SH-SY5Y (cell line): ENCODE measurements around the gene WNT3.

Source experiments
- GATA2 ChIP-seq: IDR thresholded peaks from 2 replicates; pipeline ENCODE4 v1.6.1; 2011; ENCODE audit warnings: mild to moderate bottlenecking, low read depth, low read length
- GATA3 ChIP-seq: IDR thresholded peaks from 2 replicates; pipeline ENCODE4 v1.6.1; 2011; ENCODE audit warnings: low read depth, mild to moderate bottlenecking, low read length, moderate library complexity

- TF ChIP-seq GATA2: no peak
- no peak for TF ChIP-seq GATA3
Observed at GRCh38 chr17:46810837-46811236, 7.7 kb downstream of the WNT3 start.
